GM19351 (cell line): ENCODE data around the gene TULP3.

Source experiments
- ATAC-seq: cut with Tn5 transposase; IDR thresholded peaks from one replicate; pipeline ENCODE4 v1.9.1; 2021; ENCODE audit warnings: mild to moderate bottlenecking, moderate library complexity; ENCODE audit not compliant: unreplicated experiment

The TULP3 gene

DNA sequence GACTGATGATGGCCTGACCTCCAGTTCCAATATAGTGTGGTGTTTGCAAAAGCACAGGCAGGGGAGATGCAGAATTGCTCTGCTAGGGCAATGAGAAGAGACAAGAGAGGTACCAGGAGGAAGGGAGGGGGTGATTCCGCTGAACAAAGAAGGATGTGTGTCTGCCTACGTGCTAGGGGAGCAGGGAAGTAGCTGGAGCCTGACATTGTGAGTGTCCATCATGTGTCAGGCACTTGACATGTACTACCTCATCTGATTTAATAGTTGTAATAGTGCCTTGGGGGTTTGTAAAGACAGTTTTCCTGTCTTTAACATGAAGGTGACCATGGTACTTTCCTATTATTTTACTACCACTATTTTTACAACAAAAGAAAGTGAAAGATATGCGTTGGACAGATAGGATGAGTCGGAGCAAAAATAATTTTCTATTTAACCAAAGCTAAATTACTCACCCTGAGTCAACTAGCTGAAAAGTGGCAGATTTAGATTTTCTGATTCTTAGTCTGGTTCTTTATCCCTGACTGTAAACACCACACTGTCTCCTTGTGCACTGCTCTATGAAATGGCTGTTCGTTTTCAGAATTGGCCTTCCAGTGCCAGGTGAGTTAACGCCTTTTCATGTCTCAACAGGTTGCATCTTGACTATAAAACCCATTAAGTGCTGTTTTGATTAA is 34.8 kb downstream of the TULP3 start:
- no peak for ATAC-seq

DNA sequence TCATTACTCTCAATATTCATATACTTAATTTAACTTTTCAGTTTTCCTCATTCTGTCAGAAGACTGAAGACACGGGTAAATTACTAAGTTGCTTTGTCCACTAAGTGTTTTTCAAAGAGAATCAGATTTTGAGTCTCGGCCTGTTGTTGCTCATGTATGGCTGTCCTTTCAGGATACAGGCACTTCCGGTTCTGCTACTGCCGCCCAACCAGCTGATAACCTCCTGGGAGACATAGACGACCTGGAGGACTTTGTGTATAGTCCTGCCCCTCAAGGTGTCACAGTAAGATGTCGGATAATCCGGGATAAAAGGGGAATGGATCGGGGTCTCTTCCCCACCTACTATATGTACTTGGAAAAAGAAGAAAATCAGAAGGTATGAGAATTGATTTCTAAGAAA is 40.2 kb downstream of the TULP3 start:
- no peak for ATAC-seq

DNA sequence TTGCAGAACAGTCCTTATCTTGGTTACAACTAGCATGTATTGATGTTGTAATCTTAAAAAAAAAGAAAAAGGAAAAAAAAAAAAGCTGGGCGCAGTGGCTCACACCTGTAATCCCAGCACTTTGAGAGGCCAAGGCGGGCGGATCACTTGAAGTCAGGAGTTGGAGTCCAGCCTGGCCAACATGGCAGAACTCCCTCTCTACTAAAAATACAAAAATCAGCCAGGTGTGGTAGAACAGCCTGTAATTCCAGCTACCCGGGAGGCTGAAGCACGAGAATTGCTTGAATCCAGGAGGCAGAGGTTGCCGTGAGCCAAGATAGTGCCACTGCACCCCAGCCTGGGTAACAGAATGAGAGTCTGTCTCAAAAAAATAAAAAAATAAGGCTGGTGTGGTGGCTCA is 42.9 kb downstream of the TULP3 start:
- ATAC-seq, result no peak

GRCh38 chr12:2934371-2934770 is 43.7 kb downstream of the TULP3 start:
- ATAC-seq, result no peak

DNA sequence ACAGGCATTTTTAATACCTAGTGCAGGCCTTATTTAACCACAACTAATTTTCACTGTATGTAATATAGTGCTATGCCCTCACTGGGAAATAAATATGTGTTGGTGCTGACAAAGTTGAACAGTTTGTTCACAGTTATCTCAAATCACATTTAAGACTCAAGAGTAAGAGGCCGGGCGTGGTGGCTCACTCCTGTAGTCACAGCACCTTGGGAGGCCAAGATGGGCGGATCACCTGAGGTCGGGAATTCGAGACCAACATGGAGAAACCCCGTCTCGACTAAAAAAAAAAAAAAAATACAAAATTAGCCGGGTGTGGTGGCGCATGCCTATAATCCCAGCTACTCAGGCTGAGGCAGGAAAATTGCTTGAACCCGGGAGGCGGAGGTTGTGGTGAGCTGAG is 45.6 kb downstream of the TULP3 start:
- ATAC-seq, result no peak

GRCh38 chr12:2937500-2937899 is 46.8 kb downstream of the TULP3 start:
- no peak for ATAC-seq

GRCh38 chr12:2939191-2939590 is 48.5 kb downstream of the TULP3 start:
- ATAC-seq, result no peak

GRCh38 chr12:2940564-2940963 is 49.9 kb downstream of the TULP3 start:
- ATAC-seq, result no peak

DNA sequence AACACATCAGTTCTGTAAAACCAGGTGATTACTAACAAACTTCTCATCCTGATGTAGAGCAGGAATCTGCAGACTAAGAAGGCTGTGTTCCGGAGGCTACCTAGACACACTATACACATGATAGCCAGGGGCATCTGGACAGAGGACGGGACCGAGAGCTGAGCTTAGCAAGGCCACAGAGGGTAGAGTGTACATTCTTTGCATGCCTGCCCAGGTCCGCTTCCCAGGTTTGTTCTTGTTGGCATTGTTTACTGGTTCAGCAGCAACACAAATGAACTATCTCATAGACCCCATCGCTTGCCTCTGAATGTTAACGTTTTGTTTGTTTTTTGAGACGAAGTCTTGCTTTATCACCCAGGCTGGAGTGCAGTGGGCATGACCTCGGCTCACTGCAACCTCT is 50.8 kb downstream of the TULP3 start:
- no peak for ATAC-seq

GRCh38 chr12:2944401-2945047 is 53.8 kb downstream of the TULP3 start:
- ATAC-seq, result no peak

- ATAC-seq, result no peak
Observed at GRCh38 chr12:2949411-2949810, 58.7 kb downstream of the TULP3 start.

- no peak for ATAC-seq
Observed at GRCh38 chr12:2955888-2956287, 65.2 kb downstream of the TULP3 start.

- ATAC-seq, result no peak
Observed at GRCh38 chr12:2957816-2958431, 67.2 kb downstream of the TULP3 start.

DNA sequence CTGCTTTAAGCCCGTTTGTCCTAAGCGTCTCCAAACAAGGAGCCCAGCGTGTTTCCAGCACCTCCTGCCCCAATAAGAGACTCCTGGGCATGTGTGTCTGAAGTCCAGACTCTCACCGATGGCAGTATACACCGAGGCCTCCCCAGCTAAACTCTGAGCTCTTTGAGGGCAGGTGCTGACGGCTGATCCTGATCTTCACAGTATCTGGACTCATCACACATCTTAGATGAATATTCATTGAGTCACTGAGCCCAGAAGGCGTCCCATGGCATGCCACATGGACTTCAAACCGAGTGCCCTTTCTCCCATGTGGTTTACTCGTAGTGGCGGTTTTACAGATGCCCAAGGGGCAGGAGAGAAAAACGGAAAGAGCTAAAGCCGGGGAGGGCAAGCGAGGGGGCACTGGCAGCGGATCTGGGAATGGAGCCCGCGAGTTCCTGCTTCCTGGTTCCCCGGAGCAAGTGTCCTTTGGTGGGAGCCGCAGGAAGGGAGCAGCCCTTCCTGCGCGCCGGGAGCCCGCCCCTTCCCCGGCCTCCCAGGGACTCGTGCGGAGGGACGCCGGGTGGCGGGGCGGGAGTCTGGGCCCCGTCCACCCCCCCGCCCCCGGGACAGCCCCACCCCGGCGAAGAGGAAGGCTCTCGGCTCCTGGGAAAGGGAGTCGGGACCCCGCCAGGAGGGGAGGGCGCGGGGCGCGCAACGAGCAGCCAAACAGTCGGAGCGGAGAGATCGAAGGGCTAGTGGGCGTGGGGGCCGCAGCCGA is 67.9 kb downstream of the TULP3 start:
- no peak for ATAC-seq

GRCh38 chr12:2959192-2959504 is 68.5 kb downstream of the TULP3 start, which contains the start of gene TEAD4:
Gene TEAD4 (plus strand): TSS chr12:2959397.
- ATAC-seq, result no peak

DNA sequence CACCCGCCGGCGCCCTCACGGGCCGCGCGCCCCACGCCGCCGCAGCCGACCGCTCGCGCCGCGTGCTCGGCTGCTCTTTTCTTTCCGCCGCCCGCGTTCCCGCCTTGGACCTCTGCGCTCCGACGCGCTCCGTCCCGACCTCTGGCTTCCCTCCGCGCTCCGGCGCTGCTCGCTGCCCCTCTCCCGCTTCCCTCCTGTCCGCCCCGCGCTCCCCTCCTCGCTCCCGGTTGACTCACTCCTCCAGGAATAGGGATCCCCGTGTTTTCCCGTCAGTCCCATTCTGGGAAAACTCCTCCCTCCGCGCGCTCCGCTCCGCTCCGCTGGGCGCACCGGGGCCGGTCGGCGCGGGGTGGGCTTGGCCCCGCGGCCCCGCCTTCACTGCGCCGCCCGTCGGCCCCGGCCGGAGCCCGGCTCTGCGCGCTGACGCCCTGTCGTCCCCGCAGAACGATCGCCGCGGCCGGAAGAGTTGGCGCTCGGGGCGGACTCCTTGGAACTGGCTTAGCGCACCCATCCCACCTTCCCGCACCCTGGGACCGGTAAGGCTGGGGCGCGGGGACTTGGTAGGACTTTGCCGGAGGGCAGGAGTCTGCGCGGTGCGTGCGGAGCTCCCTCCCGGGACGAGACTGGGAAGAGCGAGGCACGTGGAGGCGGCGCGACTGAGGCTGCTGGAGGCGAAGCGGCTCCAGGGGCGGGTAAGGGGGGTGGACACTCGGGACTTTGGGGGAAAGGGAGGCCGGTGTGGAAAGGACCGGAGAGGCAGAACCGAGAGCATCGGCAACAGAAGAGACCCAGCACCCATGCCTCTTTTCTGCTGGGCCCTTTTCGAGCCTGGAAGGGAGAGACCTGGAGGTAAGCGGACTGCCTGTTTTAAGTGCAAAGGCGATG is 69.1 kb downstream of the TULP3 start:
- no peak for ATAC-seq

DNA sequence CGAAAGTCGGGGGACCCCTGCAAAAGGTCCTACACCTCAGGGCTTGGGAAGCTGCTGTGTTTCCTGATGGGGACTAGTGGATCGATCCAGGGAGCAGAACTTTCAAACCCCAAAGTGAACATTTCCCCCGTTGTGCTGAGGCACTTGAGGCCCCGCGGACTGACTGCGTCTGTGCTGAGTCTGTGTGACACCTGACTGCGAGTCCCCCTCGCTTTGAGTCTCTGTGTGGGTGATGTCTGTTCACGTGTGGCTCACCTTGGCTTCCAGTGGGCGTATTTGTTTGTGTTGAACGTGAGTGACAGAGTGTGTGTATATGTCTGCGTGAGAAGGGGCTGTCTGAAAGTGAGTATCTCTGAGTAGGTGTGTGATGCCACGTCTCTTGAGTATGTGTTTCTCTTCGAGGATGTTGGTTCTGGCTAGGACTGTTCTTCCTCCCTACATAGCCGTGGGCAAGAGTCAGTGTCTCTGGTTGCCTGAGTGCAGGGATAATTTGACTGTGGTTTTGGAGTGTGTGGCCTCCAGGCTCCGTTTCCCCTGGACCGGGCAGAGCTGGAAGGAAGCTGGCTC is 69.8 kb downstream of the TULP3 start:
- no peak for ATAC-seq

DNA sequence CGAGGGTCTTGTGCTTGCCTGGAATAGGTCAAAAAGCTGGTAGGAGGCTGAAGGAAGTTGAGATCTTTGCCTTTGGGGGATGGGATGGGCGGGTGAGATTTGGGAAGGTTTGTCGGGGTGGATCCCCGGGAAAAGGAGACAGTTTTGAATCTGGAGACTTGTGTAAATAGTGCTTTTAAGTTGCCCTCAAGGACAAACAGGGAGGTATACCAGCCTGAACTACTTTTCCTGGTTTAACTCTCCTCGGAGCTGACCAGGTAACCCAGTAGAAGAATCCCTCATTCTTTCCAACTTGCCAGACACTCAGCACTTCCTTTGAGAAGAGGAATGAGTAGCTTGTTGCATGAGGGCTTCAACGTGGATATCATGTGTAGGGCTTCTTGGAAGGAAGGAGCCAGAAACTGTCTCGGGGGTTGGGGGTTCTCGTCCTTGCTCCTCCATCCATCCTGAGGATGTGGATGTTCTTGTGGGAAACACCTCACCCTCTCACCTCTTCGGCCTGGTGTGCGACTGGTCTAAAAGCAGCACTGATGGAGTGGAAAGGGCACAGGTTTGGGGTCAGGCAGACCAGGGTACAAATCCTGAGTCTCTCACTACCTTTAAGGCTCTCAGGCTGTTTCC is 70.4 kb downstream of the TULP3 start:
- no peak for ATAC-seq

- no peak for ATAC-seq
Observed at GRCh38 chr12:2961705-2962104, 71.0 kb downstream of the TULP3 start.

DNA sequence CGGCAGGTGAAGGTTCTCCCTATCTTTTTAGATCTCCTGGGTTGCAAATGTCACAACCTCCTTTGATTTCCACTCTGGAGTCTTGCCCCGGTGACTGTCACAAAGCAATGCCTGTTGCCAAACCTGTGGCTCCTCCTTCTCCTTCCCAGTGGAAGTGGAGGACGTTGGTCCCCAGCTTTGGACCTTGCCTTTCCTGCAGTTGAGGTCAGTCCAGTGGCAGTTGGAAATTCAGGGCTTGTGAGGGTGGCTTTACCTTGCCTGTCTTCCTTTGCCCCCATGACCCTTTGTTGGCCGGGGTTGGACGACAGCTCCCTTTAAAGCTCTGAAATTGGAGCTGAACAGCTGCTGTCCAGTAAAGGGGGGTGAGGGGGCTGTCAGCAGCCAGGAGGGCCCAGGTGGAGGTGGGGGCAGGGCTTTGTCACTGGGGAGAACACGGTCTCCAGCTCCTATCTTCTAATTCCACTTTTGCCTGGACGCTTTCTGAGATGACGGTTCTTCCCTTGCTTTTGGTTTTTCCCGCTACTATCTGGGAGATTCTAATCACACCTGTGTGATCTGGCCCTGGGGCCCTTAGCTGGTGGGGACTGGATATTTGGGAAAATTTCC is 72.6 kb downstream of the TULP3 start:
- ATAC-seq, result no peak
